ENCODE measurements around the gene CAMTA2.

GRCh38 chr17:4939796-4940554 lies 47.5 kb downstream of the CAMTA2 start, which contains the start of the genes RNF167 and SLC25A11:
- TF ChIP-seq, protein P1, sequence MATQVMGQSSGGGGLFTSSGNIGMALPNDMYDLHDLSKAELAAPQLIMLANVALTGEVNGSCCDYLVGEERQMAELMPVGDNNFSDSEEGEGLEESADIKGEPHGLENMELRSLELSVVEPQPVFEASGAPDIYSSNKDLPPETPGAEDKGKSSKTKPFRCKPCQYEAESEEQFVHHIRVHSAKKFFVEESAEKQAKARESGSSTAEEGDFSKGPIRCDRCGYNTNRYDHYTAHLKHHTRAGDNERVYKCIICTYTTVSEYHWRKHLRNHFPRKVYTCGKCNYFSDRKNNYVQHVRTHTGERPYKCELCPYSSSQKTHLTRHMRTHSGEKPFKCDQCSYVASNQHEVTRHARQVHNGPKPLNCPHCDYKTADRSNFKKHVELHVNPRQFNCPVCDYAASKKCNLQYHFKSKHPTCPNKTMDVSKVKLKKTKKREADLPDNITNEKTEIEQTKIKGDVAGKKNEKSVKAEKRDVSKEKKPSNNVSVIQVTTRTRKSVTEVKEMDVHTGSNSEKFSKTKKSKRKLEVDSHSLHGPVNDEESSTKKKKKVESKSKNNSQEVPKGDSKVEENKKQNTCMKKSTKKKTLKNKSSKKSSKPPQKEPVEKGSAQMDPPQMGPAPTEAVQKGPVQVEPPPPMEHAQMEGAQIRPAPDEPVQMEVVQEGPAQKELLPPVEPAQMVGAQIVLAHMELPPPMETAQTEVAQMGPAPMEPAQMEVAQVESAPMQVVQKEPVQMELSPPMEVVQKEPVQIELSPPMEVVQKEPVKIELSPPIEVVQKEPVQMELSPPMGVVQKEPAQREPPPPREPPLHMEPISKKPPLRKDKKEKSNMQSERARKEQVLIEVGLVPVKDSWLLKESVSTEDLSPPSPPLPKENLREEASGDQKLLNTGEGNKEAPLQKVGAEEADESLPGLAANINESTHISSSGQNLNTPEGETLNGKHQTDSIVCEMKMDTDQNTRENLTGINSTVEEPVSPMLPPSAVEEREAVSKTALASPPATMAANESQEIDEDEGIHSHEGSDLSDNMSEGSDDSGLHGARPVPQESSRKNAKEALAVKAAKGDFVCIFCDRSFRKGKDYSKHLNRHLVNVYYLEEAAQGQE (IDR thresholded peaks at IDR 0.05; ENCODE audit: unreplicated experiment), result no peak
- TF ChIP-seq, protein P2, sequence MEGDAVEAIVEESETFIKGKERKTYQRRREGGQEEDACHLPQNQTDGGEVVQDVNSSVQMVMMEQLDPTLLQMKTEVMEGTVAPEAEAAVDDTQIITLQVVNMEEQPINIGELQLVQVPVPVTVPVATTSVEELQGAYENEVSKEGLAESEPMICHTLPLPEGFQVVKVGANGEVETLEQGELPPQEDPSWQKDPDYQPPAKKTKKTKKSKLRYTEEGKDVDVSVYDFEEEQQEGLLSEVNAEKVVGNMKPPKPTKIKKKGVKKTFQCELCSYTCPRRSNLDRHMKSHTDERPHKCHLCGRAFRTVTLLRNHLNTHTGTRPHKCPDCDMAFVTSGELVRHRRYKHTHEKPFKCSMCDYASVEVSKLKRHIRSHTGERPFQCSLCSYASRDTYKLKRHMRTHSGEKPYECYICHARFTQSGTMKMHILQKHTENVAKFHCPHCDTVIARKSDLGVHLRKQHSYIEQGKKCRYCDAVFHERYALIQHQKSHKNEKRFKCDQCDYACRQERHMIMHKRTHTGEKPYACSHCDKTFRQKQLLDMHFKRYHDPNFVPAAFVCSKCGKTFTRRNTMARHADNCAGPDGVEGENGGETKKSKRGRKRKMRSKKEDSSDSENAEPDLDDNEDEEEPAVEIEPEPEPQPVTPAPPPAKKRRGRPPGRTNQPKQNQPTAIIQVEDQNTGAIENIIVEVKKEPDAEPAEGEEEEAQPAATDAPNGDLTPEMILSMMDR (conservative IDR thresholded peaks at IDR 0.05; ENCODE audit: low read depth in 2 of 2), result no peak

Measured in GM23338 (cell line).